HG02973 (cell line): Measurements from ENCODE around the gene LGALS12.
"Not testable (repeated sequence)": the region's sequence is repeated elsewhere in the genome, so short reads cannot be mapped to it uniquely, and the experiment has no call there.

Experiments
- ATAC-seq: cut with Tn5 transposase; IDR thresholded peaks from one replicate; pipeline ENCODE4 v1.9.1; 2021; ENCODE audit warnings: moderate library complexity; ENCODE audit not compliant: unreplicated experiment

The LGALS12 gene

DNA sequence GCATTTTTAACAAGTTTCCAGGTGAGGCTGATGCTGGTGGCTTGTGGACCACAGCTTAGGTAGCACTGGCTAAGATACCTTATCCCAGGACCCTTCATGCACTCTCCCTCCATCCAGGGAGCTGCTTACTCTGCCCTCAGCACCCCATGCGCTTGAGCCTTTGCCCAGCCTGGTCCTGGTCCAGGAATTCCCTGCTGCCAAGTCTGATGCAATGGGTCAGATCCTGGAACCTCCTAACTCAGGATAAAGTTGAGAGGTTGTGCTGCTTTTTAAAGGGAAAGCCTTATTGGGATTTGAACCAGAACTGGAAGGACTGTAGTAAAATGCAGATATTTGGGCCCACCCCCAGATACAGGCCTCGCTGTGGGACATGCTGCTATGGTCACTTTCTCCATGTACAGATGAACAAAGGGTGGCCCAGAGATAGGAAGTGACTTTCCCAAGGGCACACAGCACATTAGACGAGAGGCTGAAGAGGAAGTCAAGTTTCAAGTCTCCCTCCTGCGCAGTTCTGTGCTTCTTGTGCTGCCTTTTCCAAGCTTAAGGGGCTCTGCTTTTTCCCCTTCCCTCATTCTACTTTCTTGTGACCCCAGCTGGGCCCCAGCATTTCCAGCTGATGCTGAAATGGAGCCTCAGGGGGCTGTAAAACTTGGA is 824 bp upstream of the LGALS12 start:
- no peak for ATAC-seq

DNA sequence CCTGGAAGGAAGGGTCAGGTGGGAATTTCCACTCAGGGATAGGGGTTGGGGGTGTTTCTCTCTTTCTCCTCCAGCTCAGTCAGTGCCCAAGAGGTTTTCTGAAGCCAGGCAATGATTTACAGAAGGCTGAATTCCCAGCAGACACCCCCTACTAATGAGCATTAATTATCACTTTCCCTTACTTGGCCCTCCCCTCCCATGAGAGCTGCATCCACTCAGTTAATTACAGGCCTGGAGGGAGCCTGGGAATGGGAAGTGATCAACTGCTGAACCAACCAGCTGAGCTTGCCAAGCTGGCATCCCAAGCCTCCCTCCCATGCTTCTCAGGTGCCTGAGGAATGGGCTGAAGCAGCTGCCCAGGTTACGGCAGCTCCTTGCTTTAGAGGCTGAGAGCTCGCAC is 992 bp downstream of the LGALS12 start:
- no peak for ATAC-seq

DNA sequence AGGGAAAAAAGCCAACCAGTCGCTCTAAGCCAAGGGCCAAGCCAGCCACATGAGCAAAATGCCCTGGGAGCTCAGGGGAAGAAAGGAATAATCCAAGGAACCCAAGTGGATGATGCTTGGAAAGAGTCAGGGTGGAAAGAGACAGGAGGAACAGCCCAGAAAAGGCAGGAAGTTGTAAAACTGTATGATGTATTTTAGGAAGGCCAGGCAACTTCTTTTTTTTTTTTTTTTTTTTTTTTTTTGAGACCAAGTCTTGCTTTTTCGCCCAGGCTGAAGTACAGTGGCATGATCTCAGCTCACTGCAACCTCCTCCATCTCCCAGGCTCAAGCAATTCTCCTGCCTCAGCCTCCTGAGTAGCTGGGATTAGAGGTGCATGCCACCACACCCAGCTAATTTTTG is 1.6 kb downstream of the LGALS12 start:
- ATAC-seq, result no peak

DNA sequence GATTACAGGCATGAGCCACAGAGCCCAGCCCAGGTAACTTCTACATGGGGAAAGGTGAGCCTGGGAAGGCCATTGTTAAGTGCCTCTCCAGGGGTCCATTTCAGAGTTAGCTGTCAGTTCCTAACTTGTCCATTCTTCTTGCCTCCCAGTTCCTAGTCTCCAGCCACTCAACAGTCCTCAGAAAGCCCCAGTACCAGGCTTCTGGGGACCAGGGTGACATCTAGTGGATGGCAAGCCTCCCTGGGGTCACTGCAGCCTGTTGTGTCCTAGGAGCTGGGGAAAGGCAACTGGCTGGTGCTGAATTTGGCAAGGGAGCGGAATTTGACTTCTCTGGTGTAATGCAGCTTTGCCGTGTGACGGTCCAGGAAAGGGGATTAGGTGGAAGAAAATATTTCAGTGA is 2.1 kb downstream of the LGALS12 start:
- no peak for ATAC-seq

DNA sequence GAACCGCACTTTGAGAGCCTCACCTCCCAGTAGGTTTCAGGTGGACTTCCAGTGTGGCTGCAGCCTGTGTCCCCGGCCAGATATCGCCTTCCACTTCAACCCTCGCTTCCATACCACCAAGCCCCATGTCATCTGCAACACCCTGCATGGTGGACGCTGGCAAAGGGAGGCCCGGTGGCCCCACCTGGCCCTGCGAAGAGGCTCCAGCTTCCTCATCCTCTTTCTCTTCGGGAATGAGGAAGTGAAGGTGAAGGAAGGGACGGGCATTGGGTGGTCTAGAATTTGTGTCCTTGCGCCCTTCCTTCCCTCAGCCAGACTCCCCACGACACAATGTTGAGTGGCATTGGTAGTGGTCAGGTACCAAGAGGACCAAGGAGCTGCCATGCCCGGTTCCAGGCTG is 2.9 kb downstream of the LGALS12 start:
- ATAC-seq, result no peak

DNA sequence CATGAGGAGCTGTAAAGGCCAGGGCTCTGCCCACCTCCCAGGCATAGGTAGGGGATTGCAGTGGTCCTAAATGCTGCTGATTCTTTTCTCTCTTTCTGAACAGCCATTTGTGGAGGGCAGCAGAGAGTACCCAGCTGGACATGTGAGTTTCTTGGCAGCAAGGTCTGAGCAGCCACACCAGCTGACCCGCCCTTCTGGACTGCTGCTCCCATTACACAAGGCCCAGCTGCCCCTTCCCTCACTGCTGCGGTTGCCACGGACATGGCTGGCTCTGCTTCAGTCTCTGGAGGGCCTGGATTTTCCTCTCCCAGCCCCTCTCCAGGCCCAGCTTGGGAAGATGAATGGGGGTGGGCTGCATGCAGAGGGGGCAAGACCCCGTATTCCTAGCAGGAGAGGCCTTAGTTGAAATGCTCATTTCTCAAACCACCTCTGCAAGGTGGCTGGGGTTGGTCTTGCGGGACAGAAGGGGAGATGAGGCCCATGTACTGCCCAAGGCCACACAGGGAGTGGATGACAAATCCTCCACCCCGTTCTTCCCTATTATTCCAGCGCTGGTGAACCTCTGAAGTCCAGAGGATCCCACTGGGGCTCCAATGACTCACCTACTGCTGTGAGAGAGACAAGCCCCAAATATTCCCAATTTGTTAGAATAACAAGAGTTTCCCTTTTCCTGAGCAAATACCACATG is 4.6 kb downstream of the LGALS12 start:
- no peak for ATAC-seq

DNA sequence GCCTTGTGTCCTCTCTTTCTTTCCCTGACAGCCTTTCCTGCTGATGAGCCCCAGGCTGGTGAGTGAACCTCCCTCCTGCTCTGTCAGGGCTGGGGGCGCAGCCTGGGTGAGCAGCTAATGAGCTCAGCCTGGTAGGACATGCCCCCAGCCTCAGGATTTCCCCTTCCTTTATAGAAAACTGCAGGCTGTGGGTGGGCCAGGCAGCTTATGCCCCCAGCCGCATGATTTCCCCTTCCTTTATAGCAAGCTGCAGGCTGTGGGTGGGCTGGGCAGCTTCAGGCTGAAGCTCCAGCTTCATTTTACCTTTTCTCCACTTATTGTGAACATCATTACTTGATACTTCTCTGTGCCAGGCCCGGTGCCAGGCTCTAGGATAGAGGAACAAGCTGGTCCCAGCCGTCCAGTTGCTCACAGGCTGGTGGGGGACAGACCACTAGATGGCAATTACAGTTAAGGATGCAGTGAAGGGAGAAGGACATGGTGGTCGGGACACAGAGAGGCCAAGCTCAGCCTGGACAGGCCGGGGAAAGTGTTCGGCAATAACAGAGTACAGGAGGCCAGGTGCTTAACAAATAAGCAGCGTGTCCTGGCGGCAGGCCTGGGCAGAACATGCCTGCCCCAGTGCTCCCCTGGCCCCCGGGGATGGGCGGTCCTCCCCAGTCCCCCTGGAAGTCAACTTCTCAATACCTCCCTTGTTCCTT is 5.3 kb downstream of the LGALS12 start:
- ATAC-seq, result no peak

DNA sequence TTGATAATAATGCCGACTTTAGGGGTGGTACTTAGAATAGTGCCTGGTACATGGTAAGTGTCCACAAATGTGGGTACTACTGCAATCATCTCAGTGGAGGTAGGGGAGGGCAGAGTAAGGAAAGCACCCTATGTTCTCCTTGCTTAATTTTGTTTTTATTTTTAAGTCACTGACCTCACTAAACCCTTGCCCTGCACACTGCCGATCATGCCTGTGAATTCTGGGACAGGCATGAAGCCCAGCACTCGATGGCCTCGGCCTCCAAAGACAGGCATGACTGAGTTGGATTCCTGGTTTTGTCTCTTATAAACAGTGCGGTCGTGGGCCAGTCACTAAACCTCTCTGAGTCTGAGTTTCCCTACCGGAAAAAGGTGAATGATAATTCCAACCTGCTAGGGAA is 6.9 kb downstream of the LGALS12 start:
- no peak for ATAC-seq

DNA sequence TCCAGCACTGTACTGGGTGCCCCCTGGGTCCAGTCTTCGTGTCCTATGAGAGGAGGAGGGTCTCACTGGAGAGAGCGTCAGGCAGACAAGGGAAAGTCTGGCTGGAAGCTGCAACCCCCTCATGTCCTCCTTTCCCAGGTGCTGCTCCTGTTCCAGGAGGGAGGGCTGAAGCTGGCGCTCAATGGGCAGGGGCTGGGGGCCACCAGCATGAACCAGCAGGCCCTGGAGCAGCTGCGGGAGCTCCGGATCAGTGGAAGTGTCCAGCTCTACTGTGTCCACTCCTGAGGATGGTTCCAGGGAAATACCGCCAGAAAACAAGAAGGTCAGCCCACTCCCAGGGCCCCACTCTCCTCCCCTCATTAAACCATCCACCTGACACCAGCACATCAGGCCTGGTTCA is 10.2 kb downstream of the LGALS12 start:
- ATAC-seq, result no peak

DNA sequence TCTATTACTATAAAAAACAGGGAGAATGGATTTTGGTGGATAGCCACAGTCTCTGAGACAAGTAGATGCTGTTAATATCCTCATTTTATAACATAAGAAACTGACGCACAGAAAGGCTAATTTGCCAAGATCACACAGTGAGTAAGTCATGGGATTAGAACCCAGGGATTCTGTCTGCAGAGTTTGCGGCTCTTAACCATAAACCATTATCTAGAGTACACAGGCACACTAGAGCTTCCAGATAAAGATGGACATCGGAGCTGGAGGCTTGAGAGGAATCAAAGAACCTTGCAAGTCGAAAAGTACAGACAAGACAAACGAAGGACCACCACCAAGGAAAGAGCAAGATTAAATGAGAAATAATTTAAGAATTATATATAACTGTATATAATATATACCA is 11.3 kb downstream of the LGALS12 start:
- no peak for ATAC-seq

DNA sequence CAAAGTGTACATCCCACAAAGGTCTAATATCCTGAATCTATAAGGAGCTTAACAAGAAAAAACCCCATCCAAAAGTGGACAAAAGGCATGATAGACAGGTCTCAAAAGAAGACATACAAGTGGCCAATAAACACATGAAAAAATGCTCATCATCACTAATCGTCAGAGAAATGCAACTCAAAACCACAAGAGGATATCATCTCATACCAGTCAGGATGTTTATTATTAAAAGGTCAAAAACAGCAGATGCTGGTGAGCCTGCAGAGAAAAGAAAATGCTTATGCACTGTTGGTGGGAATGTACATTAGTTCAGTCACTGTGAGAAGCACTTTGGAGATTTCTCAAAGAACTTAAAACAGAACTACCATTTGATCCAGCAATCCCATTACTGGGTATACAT is 12.7 kb downstream of the LGALS12 start:
- no peak for ATAC-seq

DNA sequence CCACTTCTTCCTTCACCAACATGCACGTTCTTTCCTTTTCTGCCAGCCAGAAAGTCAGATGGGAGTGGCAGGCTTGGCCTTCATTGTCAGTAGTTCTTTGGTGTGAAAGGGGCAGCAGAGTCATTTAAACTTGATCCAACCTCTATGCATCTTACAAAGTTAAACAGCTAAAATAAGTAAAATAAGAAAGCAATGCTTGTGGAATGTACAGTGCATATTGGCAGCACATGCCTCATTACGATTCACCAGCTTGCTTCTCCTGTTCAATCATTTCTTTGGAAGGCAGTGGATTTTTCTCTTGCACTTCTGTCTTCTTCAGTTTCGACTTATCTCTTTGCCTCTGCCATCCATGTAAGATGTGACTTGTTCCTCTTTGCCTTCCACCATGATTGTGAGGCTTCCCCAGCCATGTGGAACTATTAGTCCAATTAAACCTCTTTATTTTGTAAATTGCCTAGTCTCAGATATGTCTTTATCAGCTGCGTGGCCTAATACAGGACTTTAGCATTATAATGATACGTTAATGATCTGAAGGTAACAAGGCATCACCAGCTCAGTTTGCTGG is 14.8 kb downstream of the LGALS12 start:
- ATAC-seq, result no peak

DNA sequence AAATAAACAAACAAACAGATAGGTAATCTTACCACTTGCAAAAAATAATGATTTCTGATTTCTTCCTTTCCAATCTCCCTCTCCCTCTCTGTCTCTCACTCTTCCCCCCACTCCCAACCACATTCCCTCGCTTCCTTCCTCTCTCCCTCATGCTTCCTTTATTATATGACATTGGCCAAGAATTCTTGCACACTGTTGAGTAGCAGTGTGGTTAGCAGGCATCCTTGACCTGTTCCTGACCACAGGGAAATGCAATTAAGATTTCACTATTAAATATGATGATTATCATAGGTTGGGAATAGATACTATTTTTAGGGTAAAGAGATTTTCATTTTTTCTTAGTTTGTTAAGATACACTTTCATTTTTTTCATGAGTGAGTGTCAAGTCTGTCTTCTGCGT is 16.0 kb downstream of the LGALS12 start:
- no peak for ATAC-seq

DNA sequence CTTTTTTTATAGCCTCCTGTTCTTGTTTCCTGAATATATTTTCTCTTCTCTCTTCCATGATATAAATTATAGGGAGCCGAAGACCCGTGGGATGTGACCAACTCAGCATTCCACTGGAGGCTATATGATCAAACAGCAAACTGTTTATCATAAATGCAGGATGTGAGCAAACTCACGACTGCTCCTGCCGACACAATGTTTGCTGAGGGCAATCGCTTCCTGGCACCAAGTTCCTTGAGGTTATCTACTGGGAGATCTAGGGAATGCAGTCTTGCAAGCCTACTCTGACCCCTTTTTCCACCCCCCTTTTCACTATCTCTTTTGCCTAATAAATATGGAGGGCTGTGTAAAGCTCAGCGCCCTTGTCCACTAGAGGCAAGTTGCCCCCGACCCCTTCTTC is 17.3 kb downstream of the LGALS12 start:
- no peak for ATAC-seq

DNA sequence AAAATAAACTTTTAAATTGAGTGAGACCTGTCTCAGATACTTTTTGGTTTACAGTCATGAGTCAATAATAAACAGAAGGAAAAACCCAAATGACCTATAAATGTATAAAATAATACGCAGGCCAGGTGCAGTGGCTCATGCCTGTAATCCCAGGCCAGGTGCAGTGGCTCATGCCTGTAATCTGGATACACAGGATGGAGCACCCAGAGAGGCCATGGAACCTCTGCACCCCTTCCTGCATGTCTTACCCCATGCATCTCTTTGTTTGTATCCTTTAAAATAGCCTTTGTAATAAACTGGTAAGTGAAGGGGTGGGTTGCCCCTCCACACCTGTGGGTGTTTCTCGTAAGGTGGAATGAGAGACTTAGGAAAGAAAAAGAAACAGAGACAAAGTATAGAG is 21.8 kb downstream of the LGALS12 start:
- no peak for ATAC-seq

DNA sequence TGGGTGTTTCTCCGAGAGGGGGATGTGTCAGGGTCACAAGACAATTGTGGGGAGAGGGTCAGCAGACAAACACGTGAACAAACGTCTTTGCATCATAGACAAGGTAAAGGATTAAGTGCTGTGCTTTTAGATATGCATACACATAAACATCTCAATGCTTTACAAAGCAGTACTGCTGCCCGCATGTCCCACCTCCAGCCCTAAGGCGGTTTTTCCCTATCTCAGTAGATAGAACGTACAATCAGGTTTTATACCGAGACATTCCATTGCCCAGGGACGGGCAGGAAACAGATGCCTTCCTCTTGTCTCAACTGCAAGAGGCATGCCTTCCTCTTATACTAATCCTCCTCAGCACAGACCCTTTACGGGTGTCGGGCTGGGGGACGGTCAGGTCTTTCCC is 22.3 kb downstream of the LGALS12 start:
- not testable (repeated sequence) for ATAC-seq

DNA sequence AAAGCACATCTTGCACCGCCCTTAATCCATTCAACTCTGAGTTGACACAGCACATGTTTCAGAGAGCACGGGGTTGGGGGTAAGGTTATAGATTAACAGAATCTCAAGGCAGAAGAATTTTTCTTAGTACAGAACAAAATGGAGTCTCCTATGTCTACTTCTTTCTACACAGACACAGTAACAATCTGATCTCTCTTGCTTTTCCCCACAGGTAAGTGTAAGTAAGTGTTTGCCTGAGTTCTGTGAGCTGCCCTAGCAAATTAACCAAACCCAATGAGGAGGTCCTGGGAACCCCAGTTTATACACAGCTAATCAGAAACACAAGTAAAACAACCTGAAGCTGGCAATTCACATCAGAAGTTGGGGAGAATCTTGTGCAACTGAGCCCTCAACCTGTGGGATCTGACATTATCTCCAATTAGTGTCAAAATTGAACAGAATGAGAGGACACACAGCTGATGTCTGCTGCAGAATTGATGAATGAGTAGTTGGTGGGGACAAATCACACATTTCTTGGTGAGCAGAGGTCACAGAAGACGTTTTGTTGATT is 22.9 kb downstream of the LGALS12 start:
- ATAC-seq, result not testable (repeated sequence)

DNA sequence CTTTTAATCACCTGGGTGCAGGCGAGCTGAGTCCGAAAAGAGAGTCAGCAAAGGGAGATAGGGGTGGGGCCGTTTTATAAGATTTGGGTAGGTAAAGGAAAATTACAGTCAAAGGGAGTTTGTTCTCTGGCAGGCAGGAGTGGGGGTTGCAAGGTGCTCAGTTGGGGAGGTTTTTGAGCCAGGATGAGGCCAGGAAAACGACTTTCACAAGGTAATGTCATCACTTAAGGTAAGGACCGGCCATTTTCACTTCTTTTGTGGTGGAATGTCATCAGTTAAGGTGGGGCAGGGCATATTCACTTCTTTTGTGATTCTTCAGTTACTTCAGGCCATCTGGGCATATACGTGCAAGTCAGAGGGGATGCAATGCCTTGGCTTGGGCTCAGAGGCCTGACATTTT is 23.5 kb downstream of the LGALS12 start:
- not testable (repeated sequence) for ATAC-seq

DNA sequence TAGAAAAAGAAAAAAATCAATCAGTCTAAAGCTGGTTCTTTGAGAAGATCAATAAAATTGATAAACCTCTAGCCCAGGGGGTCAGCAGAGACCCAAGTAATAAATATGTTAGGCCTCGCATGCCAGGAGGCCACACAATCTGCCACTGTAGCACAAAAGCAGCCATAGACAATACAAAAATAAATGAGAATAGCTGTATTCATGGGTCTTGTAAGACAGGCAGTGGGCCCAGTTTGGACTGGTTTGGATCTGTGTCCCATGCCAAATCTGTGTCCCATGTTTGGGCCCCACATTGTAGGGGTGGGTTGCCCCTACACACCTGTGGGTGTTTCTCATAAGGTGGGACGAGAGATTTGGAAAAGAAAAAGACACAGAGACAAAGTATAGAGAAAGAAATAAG is 24.1 kb downstream of the LGALS12 start:
- no peak for ATAC-seq

DNA sequence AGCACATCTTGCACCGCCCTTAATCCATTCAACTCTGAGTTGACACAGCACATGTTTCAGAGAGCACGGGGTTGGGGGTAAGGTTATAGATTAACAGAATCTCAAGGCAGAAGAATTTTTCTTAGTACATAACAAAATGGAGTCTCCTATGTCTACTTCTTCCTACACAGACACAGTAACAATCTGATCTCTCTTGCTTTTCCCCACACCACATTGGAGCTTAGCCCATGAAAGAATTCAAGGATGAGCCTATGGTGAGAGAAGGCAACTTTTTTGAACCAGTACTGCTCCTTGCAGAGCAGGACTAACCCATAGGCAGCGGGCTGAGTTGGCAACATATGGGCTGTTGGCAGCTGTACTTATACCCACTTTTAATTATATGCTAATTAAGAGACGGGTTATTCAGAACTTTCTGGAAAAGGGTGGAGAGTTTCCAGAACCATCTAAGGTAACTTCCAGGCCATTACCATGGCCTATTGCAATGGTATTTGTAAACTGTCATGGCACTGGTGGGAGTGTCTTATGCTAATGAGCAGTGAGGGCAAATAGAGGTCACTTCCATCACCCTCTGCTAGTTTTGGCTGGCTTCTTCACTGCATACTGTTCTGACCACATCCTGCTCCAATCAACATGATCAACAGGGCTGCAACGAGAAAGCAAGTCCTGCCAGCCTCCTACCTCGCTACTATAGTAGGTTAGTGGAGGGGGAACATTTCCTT is 25.3 kb downstream of the LGALS12 start:
- ATAC-seq, result peak; percentile 76

DNA sequence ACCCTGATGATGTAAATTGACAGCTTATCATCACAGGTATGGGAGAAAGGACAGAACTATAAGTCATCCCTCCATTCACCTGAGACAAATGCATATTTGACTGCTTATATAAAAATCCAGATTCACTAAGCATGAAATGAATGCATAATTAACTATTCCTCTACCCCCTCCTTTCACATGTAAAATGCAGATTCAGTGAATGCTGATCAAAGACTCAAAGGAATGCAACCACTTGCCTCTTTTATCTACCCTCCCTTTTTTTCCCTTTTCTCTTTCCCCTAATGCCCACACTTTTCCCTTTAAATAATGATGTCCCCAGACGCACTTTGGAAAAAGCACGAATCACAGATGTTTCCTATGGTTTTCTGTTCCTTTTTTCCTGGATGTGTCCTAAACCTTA is 26.2 kb downstream of the LGALS12 start:
- ATAC-seq, result no peak
